HEK293T (cell line): ENCODE data around the gene RTKN2.

Experiments
- BHLHE40 ChIP-seq: fragments of 450-650 bp; IDR thresholded peaks from 2 replicates; pipeline ENCODE4 v1.6.1; 2016; ENCODE audit warnings: mild to moderate bottlenecking, moderate library complexity, borderline replicate concordance
- FOXA1 ChIP-seq: fragments of 450-650 bp; IDR thresholded peaks from 2 replicates; pipeline ENCODE4 v1.6.1; 2016; ENCODE audit warnings: mild to moderate bottlenecking
- FOXK2 ChIP-seq: fragments of 450-650 bp; IDR thresholded peaks from 2 replicates; pipeline ENCODE4 v1.6.1; 2016; ENCODE audit warnings: mild to moderate bottlenecking
- FOXM1 ChIP-seq: fragments of 450-650 bp; IDR thresholded peaks from 2 replicates; pipeline ENCODE4 v1.6.1; 2017; ENCODE audit warnings: mild to moderate bottlenecking, borderline replicate concordance
- SP1 ChIP-seq: fragments of 450-650 bp; IDR thresholded peaks from 2 replicates; pipeline ENCODE4 v1.6.1; 2017
- TARDBP ChIP-seq: fragments of 450-650 bp; IDR thresholded peaks from 2 replicates; pipeline ENCODE4 v1.6.1; 2016
- TF ChIP-seq, protein P1 (sequence below): fragments of 450-650 bp; IDR thresholded peaks from 2 replicates; pipeline ENCODE4 v1.6.1; 2016

- TF ChIP-seq SP1 (no peak), FOXA1 (no peak), TARDBP (no peak), BHLHE40 (no peak), FOXM1 (no peak), FOXK2 (no peak)
- TF ChIP-seq, protein P1, sequence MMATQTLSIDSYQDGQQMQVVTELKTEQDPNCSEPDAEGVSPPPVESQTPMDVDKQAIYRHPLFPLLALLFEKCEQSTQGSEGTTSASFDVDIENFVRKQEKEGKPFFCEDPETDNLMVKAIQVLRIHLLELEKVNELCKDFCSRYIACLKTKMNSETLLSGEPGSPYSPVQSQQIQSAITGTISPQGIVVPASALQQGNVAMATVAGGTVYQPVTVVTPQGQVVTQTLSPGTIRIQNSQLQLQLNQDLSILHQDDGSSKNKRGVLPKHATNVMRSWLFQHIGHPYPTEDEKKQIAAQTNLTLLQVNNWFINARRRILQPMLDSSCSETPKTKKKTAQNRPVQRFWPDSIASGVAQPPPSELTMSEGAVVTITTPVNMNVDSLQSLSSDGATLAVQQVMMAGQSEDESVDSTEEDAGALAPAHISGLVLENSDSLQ = no peak
Observed at GRCh38 chr10:62252051-62252450, 16.6 kb downstream of the RTKN2 start.
